ENCODE measurements around the gene GPC5.
"Not testable (repeated sequence)": the region's sequence is repeated elsewhere in the genome, so short reads cannot be mapped to it uniquely, and the experiment has no call there.

Gene GPC5

GRCh38 chr13:92727118-92727517 is 1328.7 kb downstream of the GPC5 start:
- DNase-seq, result no peak

GRCh38 chr13:92734068-92734467 is 1335.6 kb downstream of the GPC5 start:
- DNase-seq, result no peak

- DNase-seq, result no peak
These were observed 1336.1 kb downstream of the GPC5 start for GRCh38 chr13:92734545-92734944.

- no peak for DNase-seq
These were observed 1337.5 kb downstream of the GPC5 start for GRCh38 chr13:92735909-92736308.

GRCh38 chr13:92739306-92739818 is 1340.9 kb downstream of the GPC5 start:
- DNase-seq, result no peak

GRCh38 chr13:92743992-92744391 is 1345.6 kb downstream of the GPC5 start:
- no peak for DNase-seq

GRCh38 chr13:92745258-92745657 is 1346.8 kb downstream of the GPC5 start:
- no peak for DNase-seq

GRCh38 chr13:92752705-92753104 is 1354.3 kb downstream of the GPC5 start:
- DNase-seq, result not testable (repeated sequence)

GRCh38 chr13:92761710-92762109 is 1363.3 kb downstream of the GPC5 start:
- DNase-seq, result no peak

GRCh38 chr13:92767468-92767867 is 1369.0 kb downstream of the GPC5 start:
- no peak for DNase-seq

- no peak for DNase-seq
These were observed 1370.2 kb downstream of the GPC5 start for GRCh38 chr13:92768602-92769001.

GRCh38 chr13:92769046-92769445 is 1370.6 kb downstream of the GPC5 start:
- DNase-seq, result no peak

GRCh38 chr13:92775658-92776057 is 1377.2 kb downstream of the GPC5 start:
- no peak for DNase-seq

- DNase-seq, result no peak
These were observed 1383.7 kb downstream of the GPC5 start for GRCh38 chr13:92781965-92782690.

- DNase-seq, result no peak
These were observed 1404.4 kb downstream of the GPC5 start for GRCh38 chr13:92802776-92803175.

GRCh38 chr13:92804346-92804745 is 1405.9 kb downstream of the GPC5 start:
- DNase-seq, result no peak

- no peak for DNase-seq
These were observed 1406.5 kb downstream of the GPC5 start for GRCh38 chr13:92804926-92805325.

- no peak for DNase-seq
These were observed 1407.3 kb downstream of the GPC5 start for GRCh38 chr13:92805766-92806165.

GRCh38 chr13:92806215-92806614 is 1407.8 kb downstream of the GPC5 start:
- no peak for DNase-seq

- DNase-seq, result no peak
These were observed 1408.9 kb downstream of the GPC5 start for GRCh38 chr13:92807353-92807752.

- DNase-seq, result no peak
These were observed 1409.5 kb downstream of the GPC5 start for GRCh38 chr13:92807966-92808365.

- DNase-seq, result no peak
These were observed 1422.9 kb downstream of the GPC5 start for GRCh38 chr13:92821324-92821723.

GRCh38 chr13:92823059-92823458 is 1424.6 kb downstream of the GPC5 start:
- no peak for DNase-seq

GRCh38 chr13:92825938-92826596 is 1427.6 kb downstream of the GPC5 start:
- no peak for DNase-seq

- DNase-seq, result no peak
These were observed 1429.1 kb downstream of the GPC5 start for GRCh38 chr13:92827503-92827902.

Data from NCI-H1048 (cell line).